KOPT-K1 (cell line): ENCODE data around the gene GAS2.

ENCODE experiments used
- H3K27ac ChIP-seq: fragments of 200-600 bp; sonication (generic); 2 replicates; pipeline ENCODE4 v1.5.1; 2016; ENCODE audit warnings: antibody characterized with exemption, mild to moderate bottlenecking, low read depth, low read length; ENCODE audit not compliant: poor library complexity, severe bottlenecking
- H3K36me3 ChIP-seq: fragments of 200-600 bp; sonication (generic); 2 replicates; pipeline ENCODE4 v1.5.1; 2017; ENCODE audit warnings: antibody characterized with exemption, mild to moderate bottlenecking, low read length, moderate library complexity; ENCODE audit not compliant: insufficient read depth
- H3K9me3 ChIP-seq: fragments of 200-600 bp; sonication (generic); 2 replicates; pipeline ENCODE4 v1.5.1; 2017; ENCODE audit warnings: antibody characterized with exemption, low read length, mild to moderate bottlenecking; ENCODE audit not compliant: insufficient read depth, poor library complexity, severe bottlenecking

The GAS2 gene

DNA sequence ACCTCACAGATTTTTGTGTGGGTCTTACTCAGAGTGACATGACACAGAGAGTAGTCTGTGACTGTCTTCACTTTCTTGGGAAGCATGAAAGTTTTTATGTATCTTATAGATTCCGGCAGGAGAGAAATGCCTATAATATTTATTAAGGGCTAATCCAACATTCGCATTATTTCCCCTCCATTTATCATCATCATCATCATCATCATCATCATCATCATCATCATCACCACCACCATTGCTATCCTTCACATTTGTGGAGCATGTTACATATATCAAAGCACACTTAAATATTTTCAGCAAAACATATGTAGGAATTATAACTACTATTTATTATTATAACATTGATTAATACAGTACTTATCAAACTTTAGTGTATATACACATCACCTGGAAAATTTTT is 66.2 kb downstream of the GAS2 start:
- H3K36me3 ChIP-seq = no peaks in the 10 kb centered on the region
- no peaks in the 10 kb centered on the region for H3K9me3 ChIP-seq
- H3K27ac ChIP-seq = no peak overlapping the region

DNA sequence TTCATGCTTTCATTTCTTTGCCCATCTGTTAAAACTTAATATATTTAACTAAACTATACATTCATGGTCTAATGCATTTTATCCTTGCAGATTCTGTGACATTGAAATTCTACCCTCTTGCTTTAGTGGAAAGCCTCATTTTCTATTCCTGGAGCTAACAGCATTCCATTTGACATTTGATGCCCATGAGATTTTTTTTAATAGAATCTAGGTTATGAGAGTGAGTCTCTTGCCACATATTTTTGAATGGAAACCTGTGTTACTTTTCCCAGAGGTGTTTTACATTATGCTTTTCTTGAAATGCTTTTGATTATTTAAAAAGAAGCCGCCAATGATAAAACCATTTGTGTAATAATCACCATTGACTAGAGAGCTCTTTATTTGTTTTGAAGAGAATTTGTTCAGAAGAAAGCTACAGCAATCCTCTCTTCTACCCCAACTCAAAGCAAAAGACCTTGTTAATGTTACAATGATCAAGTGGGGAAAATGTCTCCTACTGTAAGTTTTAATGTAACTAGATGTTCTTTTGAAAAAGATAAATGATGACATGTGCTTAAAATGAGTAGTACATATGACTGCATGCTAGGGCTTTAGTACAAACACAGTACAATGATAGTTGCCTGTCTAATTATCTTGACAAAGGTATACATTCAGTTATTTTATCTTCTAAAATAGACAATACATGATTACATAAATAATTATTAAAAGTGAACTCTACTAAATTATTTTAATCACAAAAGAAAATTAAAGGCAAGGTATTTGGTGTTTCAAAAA is 67.3 kb downstream of the GAS2 start:
- no peaks in the 10 kb centered on the region for H3K36me3 ChIP-seq
- H3K9me3 ChIP-seq = no peaks in the 10 kb centered on the region
- H3K27ac ChIP-seq = no peak overlapping the region

DNA sequence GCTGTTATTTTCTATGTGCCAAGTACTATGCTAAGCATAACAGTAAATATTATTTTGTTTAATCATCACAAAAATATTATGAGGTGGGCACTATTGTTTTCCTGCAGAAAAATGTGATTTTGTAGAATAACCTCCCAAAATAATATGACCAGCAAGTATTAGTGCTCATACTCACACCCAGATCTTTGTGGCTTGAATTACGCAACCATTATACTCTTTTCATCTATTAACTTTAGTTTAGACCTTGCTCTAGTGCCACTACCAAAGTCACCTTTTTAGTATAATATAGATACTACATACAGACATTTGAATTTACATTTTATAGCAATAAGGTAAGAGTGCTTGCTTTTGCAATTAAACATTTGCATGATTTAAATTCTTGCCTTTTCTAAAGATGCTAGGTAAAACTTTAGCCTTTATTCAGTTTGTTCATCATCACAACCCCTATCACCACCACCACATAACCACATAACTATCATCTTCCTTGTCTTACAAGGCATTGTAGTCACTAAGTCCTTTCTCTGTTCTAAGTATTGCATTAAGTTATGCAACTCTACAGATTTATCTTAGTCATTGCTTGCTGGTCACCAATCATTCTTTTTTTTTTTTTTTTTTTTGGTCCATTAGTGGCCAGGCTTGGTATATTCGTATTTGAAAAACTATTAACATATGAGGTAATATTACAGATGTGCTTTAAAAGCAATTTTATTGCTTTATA is 68.4 kb downstream of the GAS2 start:
- H3K9me3 ChIP-seq = no peaks in the 10 kb centered on the region
- no peak overlapping the region for H3K27ac ChIP-seq
- no peaks in the 10 kb centered on the region for H3K36me3 ChIP-seq

DNA sequence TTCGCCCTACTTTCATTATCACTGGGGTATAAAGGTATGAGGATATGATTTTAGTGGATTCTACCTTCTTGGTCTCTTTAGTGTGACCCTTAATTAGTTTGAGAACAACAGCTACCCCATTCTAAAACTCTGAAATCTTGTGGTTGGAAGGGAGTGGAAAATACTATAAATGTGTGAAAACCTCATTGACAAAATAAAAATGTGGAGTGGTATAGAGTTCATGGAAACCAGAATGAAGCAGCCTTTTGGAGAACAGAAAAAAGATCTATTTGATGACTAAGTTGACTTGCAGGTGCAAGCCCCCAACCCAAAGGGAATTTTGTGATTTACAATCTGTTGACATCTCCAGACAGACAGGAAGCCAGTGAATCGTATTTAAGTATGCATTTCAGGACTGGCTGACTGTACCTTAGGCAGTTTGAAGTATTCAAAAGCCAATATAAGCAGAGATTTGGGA is 75.8 kb downstream of the GAS2 start:
- Histone ChIP-seq H3K36me3 (no peaks in the 10 kb centered on the region), H3K27ac (no peak overlapping the region), H3K9me3 (no peaks in the 10 kb centered on the region)

DNA sequence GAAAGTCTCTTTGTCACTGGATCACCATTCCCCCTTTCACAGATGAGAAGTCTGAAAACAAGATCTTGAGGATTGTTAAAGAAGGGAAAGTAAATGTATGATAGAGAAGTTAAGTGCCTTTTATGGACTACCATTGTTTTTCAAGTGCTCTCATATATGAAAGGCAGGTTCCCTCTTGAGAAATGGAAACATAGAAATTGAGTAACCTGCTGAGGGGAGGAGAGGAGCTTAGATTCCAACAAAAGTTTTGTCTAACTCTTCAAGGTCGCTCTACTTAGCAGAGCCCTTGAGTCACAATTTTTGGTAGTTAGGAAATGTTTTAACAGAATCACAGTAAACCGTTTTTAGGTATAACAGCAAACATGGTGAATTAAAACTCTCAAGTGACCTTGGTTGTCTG is 83.1 kb downstream of the GAS2 start:
- no peak overlapping the region for H3K27ac ChIP-seq
- H3K9me3 ChIP-seq = no peaks in the 10 kb centered on the region
- H3K36me3 ChIP-seq = no peaks in the 10 kb centered on the region

DNA sequence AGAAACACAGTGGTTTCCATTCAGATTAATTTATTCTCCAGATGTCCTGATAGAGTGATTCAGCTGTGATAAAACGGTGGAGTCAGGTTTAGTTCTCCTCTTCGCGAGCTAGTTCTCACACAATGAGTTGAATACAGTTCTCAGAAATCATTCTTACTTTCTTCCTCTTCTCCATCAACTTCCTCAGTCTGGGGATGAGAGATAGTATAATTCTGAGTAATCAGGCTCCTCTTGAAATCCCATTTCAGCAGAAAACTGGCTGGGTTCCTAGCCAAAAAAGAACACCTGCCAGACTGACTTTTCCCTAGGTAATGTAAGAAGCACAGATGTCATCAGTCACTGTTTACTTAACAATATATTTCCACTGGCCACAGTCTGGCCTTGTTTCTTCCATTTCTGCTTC is 86.5 kb downstream of the GAS2 start:
- H3K36me3 ChIP-seq = no peaks in the 10 kb centered on the region
- H3K27ac ChIP-seq = no peak overlapping the region
- H3K9me3 ChIP-seq = no peaks in the 10 kb centered on the region

DNA sequence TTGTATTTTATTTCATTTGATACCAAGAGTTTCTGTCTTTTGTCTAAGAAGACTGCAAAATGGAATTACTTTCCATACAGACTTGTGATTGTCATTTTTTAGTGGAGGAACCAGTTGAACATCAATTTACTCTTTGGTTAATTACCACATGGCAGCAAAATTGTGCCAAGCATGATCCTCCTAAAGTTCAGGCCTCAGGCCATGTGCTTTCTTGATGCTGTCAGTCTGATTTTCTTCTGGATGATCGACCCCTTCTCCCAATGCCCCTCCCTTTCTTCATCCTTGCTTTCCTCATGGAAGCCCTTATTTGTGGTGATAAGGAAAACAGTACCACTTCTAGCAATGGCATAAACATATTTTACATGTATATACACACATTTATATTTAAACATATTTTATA is 87.0 kb downstream of the GAS2 start:
- Histone ChIP-seq H3K9me3 (no peaks in the 10 kb centered on the region), H3K27ac (no peak overlapping the region)

DNA sequence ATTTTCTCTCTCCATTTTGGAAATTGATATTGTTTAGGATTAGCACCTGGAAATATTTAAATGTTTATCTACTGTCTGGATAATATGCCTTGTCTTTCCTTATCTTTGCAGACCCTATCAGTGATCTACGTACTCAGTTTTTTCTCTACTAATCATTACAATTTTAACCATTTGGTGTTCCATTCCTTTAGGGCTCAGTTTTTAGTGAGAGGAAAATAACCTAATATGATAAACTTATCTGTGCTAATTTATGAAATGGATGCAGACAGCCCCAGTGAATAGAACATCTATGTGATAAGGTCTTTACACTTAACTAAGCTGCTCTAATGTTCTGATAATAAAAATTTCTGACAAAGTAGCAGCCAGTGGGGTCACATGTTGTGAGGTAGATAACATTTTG is 94.7 kb downstream of the GAS2 start:
- H3K36me3 ChIP-seq = no peaks in the 10 kb centered on the region
- no peak overlapping the region for H3K27ac ChIP-seq
- H3K9me3 ChIP-seq = no peaks in the 10 kb centered on the region

More for the DNA sequence above, 87.0 kb downstream of the GAS2 start:
- no peaks in the 10 kb centered on the region for H3K36me3 ChIP-seq

DNA sequence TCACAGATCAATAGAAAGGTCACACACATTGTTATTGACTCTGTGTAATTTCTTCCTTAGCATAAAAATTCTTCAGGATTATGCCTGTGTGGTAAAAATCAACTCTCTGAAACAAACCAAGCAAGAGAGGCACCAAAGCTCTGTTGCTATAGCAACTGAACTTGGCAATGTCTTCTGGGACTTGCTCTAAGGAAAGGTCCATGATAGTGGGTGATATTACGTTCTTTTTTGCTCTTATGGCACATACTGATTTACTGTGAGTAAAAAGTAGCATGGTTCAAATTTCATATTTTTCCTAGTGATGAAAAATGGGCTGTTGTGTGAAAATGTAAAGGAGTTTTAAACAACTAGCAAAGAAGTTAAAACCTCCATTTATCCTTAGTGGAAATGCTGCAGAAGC is 96.8 kb downstream of the GAS2 start:
- no peak overlapping the region for H3K27ac ChIP-seq

DNA sequence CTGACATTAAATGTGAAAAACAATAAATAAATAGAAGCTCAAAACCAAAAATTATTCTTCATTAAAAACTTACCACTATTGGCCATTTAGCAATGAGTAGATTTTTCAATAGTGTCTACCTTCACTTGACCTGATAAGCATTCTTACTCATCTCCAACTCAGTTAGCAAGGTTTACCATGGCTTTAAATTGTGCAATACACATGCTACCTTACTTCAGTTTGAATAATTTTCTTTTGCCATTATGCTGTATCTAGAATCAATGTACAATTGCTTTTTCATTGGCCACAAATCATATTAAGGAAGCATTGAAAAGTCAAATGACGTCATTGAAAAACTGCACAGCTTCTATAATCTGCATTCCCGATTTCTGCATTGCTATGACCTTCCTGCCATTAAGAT is 98.3 kb downstream of the GAS2 start:
- no peaks in the 10 kb centered on the region for H3K36me3 ChIP-seq

More for the DNA sequence above, 96.8 kb downstream of the GAS2 start:
- Histone ChIP-seq H3K36me3 (no peaks in the 10 kb centered on the region), H3K9me3 (no peaks in the 10 kb centered on the region)

DNA sequence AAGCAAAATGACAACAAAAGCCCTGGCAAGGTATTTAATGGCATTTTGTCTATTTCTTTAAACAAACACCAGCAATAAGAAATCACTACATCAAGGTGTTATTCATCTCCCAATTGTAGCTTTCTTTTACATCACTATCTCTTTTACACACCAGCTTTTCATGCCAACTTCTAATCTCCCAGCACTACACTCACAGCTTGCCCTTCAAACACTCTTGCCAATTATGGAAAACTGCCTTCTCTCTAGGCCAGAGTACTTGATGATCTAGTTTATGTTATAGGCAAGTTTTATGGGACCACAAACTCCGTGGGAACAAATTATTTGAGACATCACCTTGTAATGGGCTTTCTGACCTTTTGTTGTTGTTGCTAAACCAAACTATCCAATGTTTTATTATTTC is 101.9 kb downstream of the GAS2 start:
- Histone ChIP-seq H3K27ac (no peak overlapping the region), H3K9me3 (no peaks in the 10 kb centered on the region), H3K36me3 (no peaks in the 10 kb centered on the region)

More for the DNA sequence above, 98.3 kb downstream of the GAS2 start:
- Histone ChIP-seq H3K9me3 (no peaks in the 10 kb centered on the region), H3K27ac (no peak overlapping the region)

DNA sequence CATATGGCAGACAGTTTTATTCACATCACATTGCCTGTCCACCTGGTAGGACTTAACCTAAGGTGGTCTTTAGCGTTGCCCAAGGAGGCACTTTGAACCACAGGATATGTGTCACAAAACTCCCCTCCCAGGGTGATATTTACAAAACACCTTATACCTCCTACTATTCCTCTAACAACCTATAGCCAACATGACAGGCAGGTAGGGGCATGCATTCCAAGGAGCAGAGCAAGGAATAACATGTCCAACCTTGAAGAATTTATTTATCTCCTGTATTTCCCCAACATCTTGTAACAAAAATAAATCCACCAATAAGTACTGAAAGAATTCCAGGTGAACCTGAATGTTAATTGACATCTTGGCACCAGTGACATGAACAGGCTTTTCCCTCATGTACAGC is 102.7 kb downstream of the GAS2 start:
- Histone ChIP-seq H3K36me3 (no peaks in the 10 kb centered on the region), H3K27ac (no peak overlapping the region), H3K9me3 (no peaks in the 10 kb centered on the region)

DNA sequence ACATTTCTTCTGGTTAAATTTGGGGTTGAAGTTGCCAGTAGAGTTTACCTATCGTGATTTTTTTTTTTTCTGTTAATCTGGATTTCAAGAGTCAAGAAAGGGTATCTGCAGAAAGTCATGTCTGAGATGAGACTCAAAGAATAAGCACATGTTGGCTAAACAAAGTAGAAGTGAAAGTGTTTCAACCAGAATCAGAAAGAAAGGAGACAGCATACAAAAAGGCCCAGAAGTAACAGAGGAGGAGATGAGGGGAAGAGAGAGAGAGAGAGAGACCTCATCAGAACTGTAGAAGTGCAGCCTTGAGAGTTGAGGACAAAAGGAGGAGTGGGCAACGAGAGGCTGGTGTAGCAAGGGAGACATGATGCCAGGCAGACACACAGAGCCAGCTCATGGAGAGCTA is 108.3 kb downstream of the GAS2 start:
- H3K9me3 ChIP-seq = no peaks in the 10 kb centered on the region
- H3K36me3 ChIP-seq = no peaks in the 10 kb centered on the region
- no peak overlapping the region for H3K27ac ChIP-seq

DNA sequence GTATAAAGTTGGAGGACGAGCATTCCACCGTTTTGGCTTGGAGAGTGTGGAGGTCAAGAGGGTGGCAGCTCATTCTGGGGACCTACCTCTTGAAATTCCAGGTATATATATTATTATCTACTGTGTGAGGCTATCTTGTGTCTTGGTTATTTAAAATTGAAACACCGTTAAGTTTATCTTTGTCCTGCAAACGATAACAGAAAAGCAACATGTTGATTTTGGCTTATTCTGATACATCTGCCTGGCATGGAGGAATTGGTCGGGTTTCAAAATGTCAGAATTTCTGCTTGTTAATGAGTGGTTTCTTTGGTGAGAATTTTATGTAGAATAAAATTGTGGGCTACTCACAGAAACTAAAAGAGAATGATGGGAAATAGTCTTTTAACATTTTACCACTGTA is 108.8 kb downstream of the GAS2 start:
- no peaks in the 10 kb centered on the region for H3K9me3 ChIP-seq
- H3K27ac ChIP-seq = no peak overlapping the region
- no peaks in the 10 kb centered on the region for H3K36me3 ChIP-seq

DNA sequence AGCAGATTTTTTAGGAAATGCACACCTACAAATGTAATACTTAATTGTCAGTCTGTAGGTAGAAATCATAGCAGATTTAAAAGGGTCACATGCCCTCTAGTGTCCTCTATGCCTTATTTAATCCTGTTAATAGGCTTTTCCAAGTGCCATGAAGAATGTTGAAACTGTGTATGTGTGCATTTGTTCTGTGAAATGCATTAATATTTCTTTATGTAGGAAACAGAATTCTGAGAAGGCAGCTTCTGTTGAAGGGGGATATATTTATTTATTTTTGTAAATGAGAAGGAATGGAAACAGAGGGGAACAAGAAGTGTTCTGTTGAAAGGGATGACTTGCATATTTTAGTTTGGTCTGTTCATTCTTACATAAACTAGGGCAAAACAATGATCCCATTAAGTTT is 112.2 kb downstream of the GAS2 start:
- no peaks in the 10 kb centered on the region for H3K36me3 ChIP-seq
- no peaks in the 10 kb centered on the region for H3K9me3 ChIP-seq
- no peak overlapping the region for H3K27ac ChIP-seq

DNA sequence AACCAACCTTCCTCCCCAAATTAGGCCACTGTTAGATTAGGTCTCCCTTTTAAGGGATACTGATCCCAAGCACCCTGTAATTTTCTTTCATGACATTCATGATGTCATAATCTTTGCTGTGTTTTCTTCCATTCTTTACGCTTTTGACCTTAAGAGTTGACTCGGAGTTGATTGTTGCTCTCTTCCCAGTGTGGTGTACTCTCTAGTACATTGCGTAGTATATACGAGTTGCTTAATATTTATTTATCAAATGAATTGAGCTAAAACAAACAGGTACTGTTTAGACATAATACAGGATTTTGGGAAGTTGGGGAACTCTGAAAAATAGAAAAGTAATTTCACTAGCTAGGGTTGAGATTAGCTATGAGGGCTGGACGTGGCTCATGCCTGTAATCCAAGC is 113.4 kb downstream of the GAS2 start:
- no peaks in the 10 kb centered on the region for H3K9me3 ChIP-seq
- H3K36me3 ChIP-seq = no peaks in the 10 kb centered on the region
- H3K27ac ChIP-seq = no peak overlapping the region
